SK-N-SH (cell line): Measurements from ENCODE around the gene INPP5A. TPM values are rescaled to one million over a fixed set of nuclear protein-coding genes. Genes with fewer than 3 reads are reported as not detected.

Experiments used
- CTCF ChIA-PET: fragments of 300-600, 350-600 bp; formaldehyde crosslinking; extraction: SDS; loops from one replicate; lab custom pipeline; 2021; lab: Yijun Ruan, JAX
- POLR2A ChIA-PET: fragments of 350-600 bp; sonication (Branson Sonifier 250); formaldehyde crosslinking; extraction: SDS; loops from one replicate; lab custom pipeline; 2020; ENCODE audit warnings: antibody characterized with exemption, inconsistent platforms; lab: Yijun Ruan, JAX
- DNase-seq: peaks from one replicate; pipeline ENCODE4 v3.0.0; 2012
- H2AFZ ChIP-seq: fragments of 200-600 bp; sonication (generic); 2 replicates; pipeline ENCODE4 v1.8.1; 2016; ENCODE audit warnings: antibody characterized with exemption, mild to moderate bottlenecking, low read depth
- H3F3A ChIP-seq: fragments of 200-600 bp; sonication (generic); replicated peaks from 2 replicates; pipeline ENCODE3; 2016; ENCODE audit warnings: antibody characterized with exemption, mild to moderate bottlenecking; ENCODE audit not compliant: insufficient read depth
- H3K27ac ChIP-seq, 2 experiments: fragments of 200-500 bp in 1 of 2; fragments of 200-600 bp in 1 of 2; sonication (Bioruptor generic) in 1 of 2; sonication (generic), shearing (Covaris generic) in 1 of 2; 2 replicates each; pipeline versions ENCODE4 v1.5.1 to v1.6.1; 2014 to 2016; ENCODE audit warnings: low read depth in 2 of 2, inconsistent platforms in 1 of 2, low read length in 1 of 2, mild to moderate bottlenecking in 1 of 2, mixed read lengths in 1 of 2
- H3K27me3 ChIP-seq: fragments of 200-600 bp; sonication (generic), shearing (Covaris generic); 2 replicates; pipeline ENCODE4 v1.6.1; 2016; ENCODE audit warnings: mixed run types; ENCODE audit not compliant: insufficient read depth
- H3K36me3 ChIP-seq, 2 experiments: fragments of 200-500 bp in 1 of 2; fragments of 200-600 bp in 1 of 2; sonication (Bioruptor generic) in 1 of 2; sonication (generic) in 1 of 2; replicated peaks in 1 of 2; 2 replicates each; pipeline versions ENCODE3 to v1.5.1; 2014 to 2016; ENCODE audit warnings: low read length in 1 of 2, mild to moderate bottlenecking in 1 of 2; ENCODE audit not compliant: insufficient read depth in 2 of 2, control insufficient read depth in 1 of 2
- H3K4me1 ChIP-seq, 2 experiments: fragments of 200-500 bp in 1 of 2; fragments of 200-600 bp in 1 of 2; sonication (Bioruptor generic) in 1 of 2; sonication (generic), shearing (Covaris generic) in 1 of 2; 2 replicates each; pipeline versions ENCODE4 v1.5.1 to v1.6.1; 2014 to 2016; ENCODE audit warnings: low read depth in 1 of 2, low read length in 1 of 2, mixed run types in 1 of 2; ENCODE audit not compliant: insufficient read depth in 2 of 2, control insufficient read depth in 1 of 2
- H3K4me2 ChIP-seq: fragments of 200-600 bp; sonication (generic), shearing (Covaris generic); 2 replicates; pipeline ENCODE4 v1.6.1; 2017; ENCODE audit warnings: mixed run types
- H3K4me3 ChIP-seq, 2 experiments: fragments of 200-500 bp in 1 of 2; fragments of 200-600 bp in 1 of 2; sonication (Bioruptor generic) in 1 of 2; sonication (generic), shearing (Covaris generic) in 1 of 2; 2 replicates each; pipeline versions ENCODE4 v1.5.1 to v1.8.1; 2014 to 2016; ENCODE audit warnings: low read depth in 2 of 2, inconsistent platforms in 1 of 2, low read length in 1 of 2, mild to moderate bottlenecking in 1 of 2, mixed read lengths in 1 of 2, moderate library complexity in 1 of 2
- H3K79me2 ChIP-seq: fragments of 200-600 bp; sonication (generic); 2 replicates; pipeline ENCODE4 v1.8.1; 2017; ENCODE audit warnings: mild to moderate bottlenecking; ENCODE audit not compliant: insufficient read depth
- H3K9ac ChIP-seq: fragments of 200-600 bp; sonication (generic); 2 replicates; pipeline ENCODE4 v1.6.1; 2017; ENCODE audit warnings: mixed run types
- H3K9me2 ChIP-seq: fragments of 200-600 bp; sonication (generic); 2 replicates; pipeline ENCODE4 v1.6.1; 2017; ENCODE audit warnings: mixed run types
- H3K9me3 ChIP-seq: fragments of 200-600 bp; sonication (generic); 2 replicates; pipeline ENCODE4 v1.6.1; 2017; ENCODE audit warnings: mixed run types, mild to moderate bottlenecking, moderate library complexity
- H4K20me1 ChIP-seq: fragments of 200-600 bp; sonication (generic); 2 replicates; pipeline ENCODE4 v1.6.1; 2017; ENCODE audit warnings: mild to moderate bottlenecking, mixed run types; ENCODE audit not compliant: insufficient read depth
- ELF1 ChIP-seq: IDR thresholded peaks from 2 replicates; pipeline ENCODE4 v1.4.0; 2012
- FOXM1 ChIP-seq: IDR thresholded peaks from 2 replicates; pipeline ENCODE4 v1.4.0; 2012; ENCODE audit warnings: low read depth, mild to moderate bottlenecking
- GABPA ChIP-seq: IDR thresholded peaks from 2 replicates; pipeline ENCODE4 v1.4.0; 2012; ENCODE audit warnings: low read depth, mild to moderate bottlenecking
- GATA2 ChIP-seq: sonication (generic); formaldehyde crosslinking; IDR thresholded peaks from 2 replicates; pipeline ENCODE4 v1.5.0; 2020; ENCODE audit warnings: mild to moderate bottlenecking, missing genetic modification reagents
- MEF2A ChIP-seq: IDR thresholded peaks from 2 replicates; pipeline ENCODE4 v1.4.0; 2012; ENCODE audit warnings: low read depth, borderline replicate concordance
- MXI1 ChIP-seq: IDR thresholded peaks from 2 replicates; pipeline ENCODE4 v1.6.1; 2012; ENCODE audit warnings: mild to moderate bottlenecking, low read depth, low read length, improper control_type of control experiment
- NFIC ChIP-seq: IDR thresholded peaks from 2 replicates; pipeline ENCODE4 v1.4.0; 2012; ENCODE audit warnings: borderline replicate concordance
- RAD21 ChIP-seq: IDR thresholded peaks from 2 replicates; pipeline ENCODE4 v1.6.1; 2012; ENCODE audit warnings: mild to moderate bottlenecking, low read length
- RFX5 ChIP-seq: IDR thresholded peaks from 2 replicates; pipeline ENCODE4 v1.6.1; 2012; ENCODE audit warnings: mild to moderate bottlenecking, improper control_type of control experiment, low read length
- RXRA ChIP-seq: IDR thresholded peaks from 2 replicates; pipeline ENCODE4 v1.4.0; 2012; ENCODE audit warnings: low read depth, mild to moderate bottlenecking, borderline replicate concordance
- SIN3A ChIP-seq: IDR thresholded peaks from 2 replicates; pipeline ENCODE4 v1.6.1; 2012; ENCODE audit warnings: low read depth, mild to moderate bottlenecking, low read length, moderate library complexity, borderline replicate concordance
- SMC3 ChIP-seq: IDR thresholded peaks from 2 replicates; pipeline ENCODE4 v1.6.1; 2012; ENCODE audit warnings: low read depth, low read length, improper control_type of control experiment
- TAF1 ChIP-seq: IDR thresholded peaks from 2 replicates; pipeline ENCODE4 v1.6.1; 2012; ENCODE audit warnings: low read depth, mild to moderate bottlenecking, low read length, moderate library complexity, borderline replicate concordance
- TCF12 ChIP-seq: IDR thresholded peaks from 2 replicates; pipeline ENCODE4 v1.4.0; 2012
- USF1 ChIP-seq: IDR thresholded peaks from 2 replicates; pipeline ENCODE4 v1.4.0; 2012; ENCODE audit warnings: low read depth, borderline replicate concordance
- USF2 ChIP-seq: fragments of 150-350 bp; IDR thresholded peaks from 2 replicates; pipeline ENCODE4 v1.6.1; 2017; ENCODE audit warnings: antibody characterized with exemption, low read length, low read depth, borderline replicate concordance
- YY1 ChIP-seq: IDR thresholded peaks from 2 replicates; pipeline ENCODE4 v1.4.0; 2012; ENCODE audit warnings: low read depth, mild to moderate bottlenecking
- WGBS: methylation state at CpG from one replicate; pipeline ENCODE4 v1.1.6; 2017; ENCODE audit warnings: low lambda C conversion rate; 5-methylcytosine and 5-hydroxymethylcytosine counted together
- polyA plus RNA-seq, 3 experiments: library from polyadenylated mRNA; depleted of rRNA; stranded (reverse); fragments of >200 nt; gene quantifications; 2 replicates each; pipeline ENCODE4 v1.2.3, GENCODE V29; 2012
- TF ChIP-seq, protein P1 (sequence below): IDR thresholded peaks from 2 replicates; pipeline ENCODE4 v1.4.0; 2012; ENCODE audit warnings: low read depth, borderline replicate concordance
- TF ChIP-seq, protein P2 (sequence below): IDR thresholded peaks from 2 replicates; pipeline ENCODE4 v1.4.0; 2012; ENCODE audit warnings: low read depth

INPP5A gene
- polyA plus RNA-seq, 1 of the 3 experiments (the other 2 are of a cell fraction) = 12.0 TPM

GRCh38 chr10:132702601-132703418 is 165.2 kb downstream of the INPP5A start:
- no peaks in the 10 kb centered on the region for H4K20me1 ChIP-seq
- no peak overlapping the region for H3K27ac ChIP-seq
- peaks cover 3 to 4% of the 10 kb centered on the region in 2 experiments for H3K36me3 ChIP-seq
- H3K9me2 ChIP-seq = no peaks in the 10 kb centered on the region
- no peak for DNase-seq
- H3K4me1 ChIP-seq = peaks cover 0 to 2% of the 10 kb centered on the region in 2 experiments; a peak in 1 of 4 replicates
- no peak overlapping the region for H3K4me2 ChIP-seq
- TF ChIP-seq MEF2A (no peak), SIN3A (no peak), TAF1 (no peak), USF1 (no peak), USF2 (no peak), GATA2 (CRISPR knock-in tag) (no peak), ELF1 (no peak), GABPA (no peak), RAD21 (no peak), RFX5 (no peak), FOXM1 (no peak), MXI1 (no peak), RXRA (no peak), TCF12 (no peak), NFIC (no peak), SMC3 (no peak), YY1 (no peak)
- TF ChIP-seq, protein P1, sequence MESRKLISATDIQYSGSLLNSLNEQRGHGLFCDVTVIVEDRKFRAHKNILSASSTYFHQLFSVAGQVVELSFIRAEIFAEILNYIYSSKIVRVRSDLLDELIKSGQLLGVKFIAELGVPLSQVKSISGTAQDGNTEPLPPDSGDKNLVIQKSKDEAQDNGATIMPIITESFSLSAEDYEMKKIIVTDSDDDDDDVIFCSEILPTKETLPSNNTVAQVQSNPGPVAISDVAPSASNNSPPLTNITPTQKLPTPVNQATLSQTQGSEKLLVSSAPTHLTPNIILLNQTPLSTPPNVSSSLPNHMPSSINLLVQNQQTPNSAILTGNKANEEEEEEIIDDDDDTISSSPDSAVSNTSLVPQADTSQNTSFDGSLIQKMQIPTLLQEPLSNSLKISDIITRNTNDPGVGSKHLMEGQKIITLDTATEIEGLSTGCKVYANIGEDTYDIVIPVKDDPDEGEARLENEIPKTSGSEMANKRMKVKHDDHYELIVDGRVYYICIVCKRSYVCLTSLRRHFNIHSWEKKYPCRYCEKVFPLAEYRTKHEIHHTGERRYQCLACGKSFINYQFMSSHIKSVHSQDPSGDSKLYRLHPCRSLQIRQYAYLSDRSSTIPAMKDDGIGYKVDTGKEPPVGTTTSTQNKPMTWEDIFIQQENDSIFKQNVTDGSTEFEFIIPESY = no peak
- TF ChIP-seq, protein P2, sequence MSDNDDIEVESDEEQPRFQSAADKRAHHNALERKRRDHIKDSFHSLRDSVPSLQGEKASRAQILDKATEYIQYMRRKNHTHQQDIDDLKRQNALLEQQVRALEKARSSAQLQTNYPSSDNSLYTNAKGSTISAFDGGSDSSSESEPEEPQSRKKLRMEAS = no peak
- no peak overlapping the region for H3K9ac ChIP-seq
- no peaks in the 10 kb centered on the region for H3K79me2 ChIP-seq
- ChIA-PET CTCF (no interaction called here), POLR2A (no interaction called here)
- 91% methylated on average over 21 of the region's 37 CpGs for WGBS
- peaks cover 6% of the 10 kb centered on the region; the same call in 1 of the 2 replicates for H3K9me3 ChIP-seq
- H3F3A ChIP-seq = no peaks in the 10 kb centered on the region
- H2AFZ ChIP-seq = no peak overlapping the region
- H3K27me3 ChIP-seq = no peaks in the 10 kb centered on the region
- no peak overlapping the region for H3K4me3 ChIP-seq
